Pons (tissue), 1 donor: ENCODE data around the gene UCK2.
A peak's percentile ranks its signal among the peaks of the same experiment; 100 is the strongest.

Source experiments
- DNase-seq: peaks from one replicate; pipeline ENCODE4 v3.0.0-alpha.2; 2016; ENCODE audit warnings: low spot score

UCK2 gene

GRCh38 chr1:165855010-165855838 lies 27.8 kb downstream of the UCK2 start:
- peak; percentile 41 for DNase-seq

GRCh38 chr1:165856021-165856420 lies 28.6 kb downstream of the UCK2 start:
- no peak for DNase-seq

DNA sequence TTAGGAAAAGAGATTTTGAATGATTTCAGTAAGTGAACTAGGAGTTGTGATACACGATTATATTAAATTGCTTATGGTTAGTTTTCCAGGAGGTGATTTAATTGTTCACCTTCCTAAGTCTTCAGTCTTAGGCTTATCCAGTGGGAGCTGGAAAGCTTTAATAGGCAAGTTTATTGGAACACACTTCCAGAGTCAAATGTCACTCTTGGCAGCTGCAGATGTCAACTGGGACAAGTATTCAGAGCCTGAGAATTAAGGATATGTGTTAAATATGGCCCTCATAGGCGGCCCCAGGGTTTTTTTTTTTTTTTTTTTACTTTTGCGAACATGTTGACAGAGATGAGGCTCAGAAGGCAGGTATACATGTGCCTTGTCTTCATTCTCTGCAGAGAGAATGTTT lies 29.2 kb downstream of the UCK2 start:
- DNase-seq = no peak

GRCh38 chr1:165857046-165857801 lies 29.8 kb downstream of the UCK2 start:
- DNase-seq = no peak

- DNase-seq = no peak
Measured at GRCh38 chr1:165858364-165858823, 31.0 kb downstream of the UCK2 start.

- DNase-seq = no peak
Measured at GRCh38 chr1:165858967-165859845, 31.8 kb downstream of the UCK2 start.

DNA sequence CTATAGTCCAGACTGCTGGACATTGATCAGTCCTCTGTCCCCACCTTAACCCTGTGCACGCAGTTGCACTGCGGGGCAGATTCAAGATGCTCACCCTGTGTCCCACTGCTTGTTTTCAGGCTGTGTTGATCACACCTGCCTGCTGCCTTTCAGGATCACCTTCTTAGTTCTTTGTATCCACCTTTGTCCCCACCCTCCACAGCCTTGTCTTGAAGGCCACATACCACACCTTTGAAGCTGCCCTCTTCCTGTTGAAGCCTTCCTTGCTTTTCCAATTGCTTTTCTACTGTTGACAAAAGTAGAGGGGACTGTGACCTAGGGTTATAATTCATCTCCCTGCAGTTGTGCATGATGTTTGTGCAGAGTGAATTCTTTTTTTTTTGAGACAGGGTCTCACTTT lies 32.7 kb downstream of the UCK2 start:
- no peak for DNase-seq

DNA sequence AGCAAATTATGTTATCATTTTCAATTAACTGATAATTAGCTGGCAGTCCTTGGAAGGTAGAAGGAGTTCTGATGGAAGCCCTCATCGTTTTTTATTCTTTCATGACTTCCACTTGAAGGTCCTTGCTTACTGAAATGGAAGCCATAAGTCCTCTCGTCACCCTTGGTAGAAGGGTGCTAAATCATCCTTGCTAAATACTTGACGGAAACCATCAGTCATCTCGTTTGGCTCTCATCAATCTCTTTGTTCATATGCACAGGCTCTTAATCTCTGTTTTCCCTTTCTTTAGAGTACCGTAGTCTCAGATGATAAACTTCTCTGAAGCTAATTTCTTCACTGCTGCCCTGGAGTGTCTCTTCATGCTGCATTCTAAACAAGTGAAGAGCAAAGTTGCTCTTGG lies 34.5 kb downstream of the UCK2 start:
- DNase-seq = no peak

GRCh38 chr1:165862448-165862847 lies 35.0 kb downstream of the UCK2 start:
- no peak for DNase-seq

- no peak for DNase-seq
Measured at GRCh38 chr1:165863346-165863745, 35.9 kb downstream of the UCK2 start.

DNA sequence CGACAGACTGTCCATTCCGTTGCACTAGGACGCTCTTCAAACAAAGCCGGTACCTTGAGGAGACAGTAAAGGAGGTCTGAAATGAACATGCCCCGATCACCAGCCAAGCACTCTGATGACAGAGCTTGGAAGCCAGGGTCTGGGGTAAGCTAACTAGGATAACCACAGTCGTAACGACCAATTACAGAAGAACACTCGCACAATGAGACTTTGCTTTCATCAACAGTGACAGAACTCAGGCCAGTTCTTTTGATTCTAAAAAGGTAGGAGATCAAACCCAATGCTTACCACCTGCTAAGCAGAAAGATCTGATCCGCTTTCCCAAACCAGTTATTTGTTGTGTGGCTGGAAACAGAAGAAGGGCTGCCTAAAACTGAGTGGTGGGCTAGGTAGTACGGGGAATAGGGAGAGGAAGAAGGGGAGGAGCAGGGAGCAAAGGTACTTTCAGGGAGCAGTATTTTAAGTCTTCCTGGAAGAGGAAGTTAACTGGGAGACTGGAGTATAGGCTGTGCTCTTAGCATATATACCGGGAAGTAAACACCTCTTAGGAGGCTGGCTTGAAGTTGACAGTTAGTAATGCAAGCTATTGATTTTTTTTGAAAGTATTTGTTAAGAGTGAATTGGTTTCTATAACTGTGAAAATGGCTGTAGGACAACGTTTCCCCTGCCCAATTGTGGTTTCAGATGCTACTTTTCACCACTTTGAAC lies 38.4 kb downstream of the UCK2 start:
- DNase-seq = no peak

DNA sequence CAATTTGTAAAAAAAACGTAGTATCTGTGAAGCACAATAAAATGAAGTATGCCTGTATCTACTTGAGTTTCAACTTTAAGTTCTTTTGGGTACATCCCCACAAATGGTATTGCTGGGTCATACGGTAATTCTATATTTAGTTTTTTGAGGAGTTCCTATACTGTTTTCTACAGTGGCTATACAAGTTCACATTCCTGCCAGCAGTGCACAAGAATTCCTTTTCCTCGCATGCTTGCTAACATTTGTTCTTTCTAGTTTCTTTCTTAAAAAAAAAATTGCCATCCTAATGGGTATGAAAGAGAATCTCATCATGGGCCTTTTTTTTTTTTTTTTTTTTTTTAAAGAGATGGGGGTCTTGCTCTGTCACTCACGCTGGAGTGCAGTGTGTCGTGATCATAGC lies 41.9 kb downstream of the UCK2 start:
- DNase-seq = no peak

DNA sequence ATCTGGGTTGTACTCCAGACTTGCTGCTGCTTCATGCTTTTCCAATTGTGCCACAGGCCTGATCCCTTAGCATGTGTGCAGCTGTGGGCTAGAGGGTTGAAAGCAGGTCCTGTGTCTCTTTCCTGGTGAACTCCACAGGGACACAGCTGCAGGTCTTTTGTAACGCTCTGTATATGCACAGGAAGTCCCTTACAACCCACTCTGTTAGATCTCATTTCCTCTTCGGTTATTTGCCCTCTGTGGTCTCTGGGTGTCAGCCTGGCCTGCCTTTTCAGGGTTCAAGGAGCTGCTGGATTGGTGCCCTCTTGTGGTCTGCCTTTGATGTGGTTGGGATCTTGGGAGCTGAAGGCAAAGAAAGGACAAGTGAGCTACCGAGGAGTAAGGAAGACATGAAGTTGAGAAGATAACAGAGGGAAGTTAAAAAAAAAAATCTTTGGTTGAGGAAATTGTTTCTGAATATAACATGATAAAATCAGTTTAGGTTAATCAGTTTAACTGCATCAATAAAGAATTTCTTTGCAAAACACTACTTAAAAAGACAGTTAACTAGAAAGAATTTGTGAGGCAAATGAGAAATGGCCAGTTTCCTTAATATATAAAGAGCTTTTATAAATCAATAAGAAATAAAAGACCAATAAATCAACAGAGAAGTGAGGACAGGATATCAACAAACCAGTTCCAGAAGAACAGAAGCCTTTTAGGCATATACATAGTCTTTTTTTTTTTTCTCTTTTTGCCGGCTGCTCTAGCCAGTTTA lies 44.1 kb downstream of the UCK2 start:
- DNase-seq = peak; percentile 90

GRCh38 chr1:165873481-165873880 lies 46.1 kb downstream of the UCK2 start:
- DNase-seq = no peak

- no peak for DNase-seq
Measured at GRCh38 chr1:165874643-165875042, 47.2 kb downstream of the UCK2 start.

- DNase-seq = no peak
Measured at GRCh38 chr1:165875171-165875570, 47.8 kb downstream of the UCK2 start.

DNA sequence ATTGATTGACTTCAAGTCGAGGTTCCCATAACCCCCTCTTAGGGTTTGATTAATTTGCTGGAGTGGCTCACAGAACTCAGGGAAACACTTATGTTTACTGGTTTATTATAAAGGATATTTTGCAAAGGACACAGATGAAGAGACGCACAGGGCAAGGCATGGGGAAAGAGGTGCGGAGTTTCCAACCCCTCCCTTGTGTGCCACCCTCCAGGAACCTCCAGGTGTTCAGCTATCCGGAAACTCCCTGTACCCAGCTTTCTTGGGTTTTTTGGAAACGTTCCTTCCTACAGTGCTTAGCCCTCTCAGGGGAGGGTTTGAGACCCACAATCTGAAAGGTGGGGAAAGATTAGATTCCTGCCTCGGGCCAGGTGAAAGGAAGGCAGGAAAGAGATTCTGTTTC lies 48.2 kb downstream of the UCK2 start:
- no peak for DNase-seq

GRCh38 chr1:165876121-165876520 lies 48.7 kb downstream of the UCK2 start:
- no peak for DNase-seq

- DNase-seq = no peak
Measured at GRCh38 chr1:165877411-165877810, 50.0 kb downstream of the UCK2 start.

- no peak for DNase-seq
Measured at GRCh38 chr1:165877940-165878556, 50.6 kb downstream of the UCK2 start.
